GM12878 (cell line): ENCODE data around the gene MYBPC1.

Source experiments
- EZH2 ChIP-seq: IDR thresholded peaks from 2 replicates; pipeline ENCODE4 v1.6.1; 2012; ENCODE audit warnings: low read depth, mild to moderate bottlenecking, control low read depth, inconsistent platforms, low read length, borderline replicate concordance; ENCODE audit not compliant: control insufficient read depth
- HDGF ChIP-seq: fragments of 450-650 bp; IDR thresholded peaks from 2 replicates; pipeline ENCODE4 v1.6.1; 2016; ENCODE audit warnings: antibody characterized with exemption
- POU2F2 ChIP-seq: IDR thresholded peaks from 3 replicates; pipeline ENCODE4 v1.6.1; 2011; ENCODE audit warnings: low read depth, mild to moderate bottlenecking, low read length, borderline replicate concordance
- TF ChIP-seq, protein P1 (sequence below), 3 experiments: IDR thresholded peaks in 2 of 3; conservative IDR thresholded peaks in 1 of 3; 2 replicates each; pipeline ENCODE4 v1.5.1; 2011; ENCODE audit warnings: low read depth in 3 of 3, low read length in 3 of 3, mild to moderate bottlenecking in 3 of 3, control low read depth in 2 of 3, moderate library complexity in 2 of 3, inconsistent platforms in 1 of 3, mixed read lengths in 1 of 3; ENCODE audit not compliant: control insufficient read depth in 2 of 3, insufficient read depth in 1 of 3; ENCODE audit errors: extremely low read depth in 1 of 3

DNA sequence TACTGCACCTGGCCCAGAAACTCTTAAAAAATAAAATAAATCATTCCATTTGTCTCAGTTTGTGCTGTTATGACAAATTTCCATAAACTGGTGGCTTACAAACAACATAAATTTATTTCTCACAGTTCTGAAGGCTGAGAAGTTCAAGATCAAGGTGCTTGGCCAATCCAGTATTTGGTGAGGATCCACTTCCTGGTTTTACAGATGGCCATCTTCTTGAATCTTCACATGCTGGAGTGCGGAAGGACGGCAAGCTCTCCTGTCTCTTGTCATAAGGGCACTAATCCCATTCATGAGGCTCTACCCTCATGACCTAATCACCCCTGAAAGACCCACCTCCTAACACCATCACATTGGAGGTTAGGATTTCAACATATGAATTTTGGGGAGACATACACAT is 29.9 kb upstream of the MYBPC1 start:
- TF ChIP-seq POU2F2 (no peak), HDGF (no peak), EZH2 (no peak)
- TF ChIP-seq, protein P1, sequence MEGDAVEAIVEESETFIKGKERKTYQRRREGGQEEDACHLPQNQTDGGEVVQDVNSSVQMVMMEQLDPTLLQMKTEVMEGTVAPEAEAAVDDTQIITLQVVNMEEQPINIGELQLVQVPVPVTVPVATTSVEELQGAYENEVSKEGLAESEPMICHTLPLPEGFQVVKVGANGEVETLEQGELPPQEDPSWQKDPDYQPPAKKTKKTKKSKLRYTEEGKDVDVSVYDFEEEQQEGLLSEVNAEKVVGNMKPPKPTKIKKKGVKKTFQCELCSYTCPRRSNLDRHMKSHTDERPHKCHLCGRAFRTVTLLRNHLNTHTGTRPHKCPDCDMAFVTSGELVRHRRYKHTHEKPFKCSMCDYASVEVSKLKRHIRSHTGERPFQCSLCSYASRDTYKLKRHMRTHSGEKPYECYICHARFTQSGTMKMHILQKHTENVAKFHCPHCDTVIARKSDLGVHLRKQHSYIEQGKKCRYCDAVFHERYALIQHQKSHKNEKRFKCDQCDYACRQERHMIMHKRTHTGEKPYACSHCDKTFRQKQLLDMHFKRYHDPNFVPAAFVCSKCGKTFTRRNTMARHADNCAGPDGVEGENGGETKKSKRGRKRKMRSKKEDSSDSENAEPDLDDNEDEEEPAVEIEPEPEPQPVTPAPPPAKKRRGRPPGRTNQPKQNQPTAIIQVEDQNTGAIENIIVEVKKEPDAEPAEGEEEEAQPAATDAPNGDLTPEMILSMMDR (IDR thresholded peaks at IDR 0.05 in 2 of 3, conservative IDR thresholded peaks at IDR 0.05 in 1 of 3; ENCODE audit: control insufficient read depth in 2 of 3, extremely low read depth in 1 of 3, insufficient read depth in 1 of 3, low read depth in 3 of 3, low read length in 3 of 3): no peak
